SK-N-SH treated with all-trans-retinoic acid at 6 μM for 48 hours (cell line): ENCODE measurements around the gene PAQR6.

Source experiments
- ATAC-seq: fragments of 200-7000 bp; cut with Tn5 transposase; 3 replicates; pipeline ENCODE4 v1.9.1; 2020; ENCODE audit warnings: mild to moderate bottlenecking, moderate library complexity
- ARNTL ChIP-seq: fragments of 450-650 bp; formaldehyde crosslinking; IDR thresholded peaks from 2 replicates; pipeline ENCODE4 v1.5.0; 2020; ENCODE audit warnings: low read depth, mild to moderate bottlenecking, moderate library complexity, borderline replicate concordance
- BACH2 ChIP-seq: fragments of 250-450 bp; sonication (Bioruptor Pico); IDR thresholded peaks from 2 replicates; pipeline ENCODE4 v1.9.0; 2021; ENCODE audit warnings: mild to moderate bottlenecking, borderline replicate concordance
- CSDC2 ChIP-seq: fragments of 250-450 bp; sonication (Bioruptor Pico); IDR thresholded peaks from 2 replicates; pipeline ENCODE4 v1.5.0; 2020; ENCODE audit warnings: mild to moderate bottlenecking, moderate library complexity
- ESRRG ChIP-seq: fragments of 250-450 bp; sonication (Bioruptor Pico); IDR thresholded peaks from 2 replicates; pipeline ENCODE4 v1.6.1; 2021; ENCODE audit warnings: mild to moderate bottlenecking
- GLIS3 ChIP-seq: fragments of 250-450 bp; sonication (Bioruptor Pico); IDR thresholded peaks from 2 replicates; pipeline ENCODE4 v1.5.0; 2020; ENCODE audit warnings: mild to moderate bottlenecking, moderate library complexity
- OSR1 ChIP-seq: fragments of 250-450 bp; sonication (Bioruptor Pico); IDR thresholded peaks from 2 replicates; pipeline ENCODE4 v1.8.0; 2022; ENCODE audit warnings: moderate library complexity, mild to moderate bottlenecking, inconsistent platforms
- PATZ1 ChIP-seq: fragments of 250-450 bp; sonication (Bioruptor Pico); IDR thresholded peaks from 2 replicates; pipeline ENCODE4 v1.8.0; 2020; ENCODE audit warnings: mild to moderate bottlenecking, moderate library complexity, borderline replicate concordance
- PPARA ChIP-seq: fragments of 250-450 bp; sonication (Bioruptor Pico); IDR thresholded peaks from 2 replicates; pipeline ENCODE4 v1.5.0; 2020; ENCODE audit warnings: mild to moderate bottlenecking, borderline replicate concordance
- SNAI2 ChIP-seq: fragments of 250-450 bp; sonication (Bioruptor Pico); IDR thresholded peaks from 2 replicates; pipeline ENCODE4 v1.5.0; 2020; ENCODE audit warnings: mild to moderate bottlenecking, moderate library complexity
- TCF4 ChIP-seq: fragments of 250-450 bp; sonication (Bioruptor Pico); IDR thresholded peaks from 2 replicates; pipeline ENCODE4 v1.8.0; 2021; ENCODE audit warnings: mild to moderate bottlenecking, moderate library complexity, borderline replicate concordance
- TOX ChIP-seq: fragments of 250-450 bp; sonication (Bioruptor Pico); IDR thresholded peaks from 2 replicates; pipeline ENCODE4 v1.8.0; 2021; ENCODE audit warnings: mild to moderate bottlenecking, moderate library complexity, borderline replicate concordance
- TSHZ2 ChIP-seq: fragments of 250-450 bp; sonication (Bioruptor Pico); IDR thresholded peaks from 2 replicates; pipeline ENCODE4 v1.5.0; 2020; ENCODE audit warnings: mild to moderate bottlenecking, moderate library complexity
- ZFP3 ChIP-seq: fragments of 250-450 bp; sonication (Bioruptor Pico); IDR thresholded peaks from 2 replicates; pipeline ENCODE4 v1.5.0; 2020; ENCODE audit warnings: mild to moderate bottlenecking, moderate library complexity
- ZNF565 ChIP-seq: fragments of 450-650 bp; formaldehyde crosslinking; conservative IDR thresholded peaks from 2 replicates; pipeline ENCODE4 v1.5.0; 2020; ENCODE audit warnings: low read depth, mild to moderate bottlenecking, moderate library complexity
- TF ChIP-seq, protein P1 (sequence below): fragments of 250-450 bp; sonication (Bioruptor Pico); IDR thresholded peaks from 2 replicates; pipeline ENCODE4 v1.8.0; 2021; ENCODE audit warnings: low read depth, mild to moderate bottlenecking, moderate library complexity, borderline replicate concordance

Gene PAQR6

DNA sequence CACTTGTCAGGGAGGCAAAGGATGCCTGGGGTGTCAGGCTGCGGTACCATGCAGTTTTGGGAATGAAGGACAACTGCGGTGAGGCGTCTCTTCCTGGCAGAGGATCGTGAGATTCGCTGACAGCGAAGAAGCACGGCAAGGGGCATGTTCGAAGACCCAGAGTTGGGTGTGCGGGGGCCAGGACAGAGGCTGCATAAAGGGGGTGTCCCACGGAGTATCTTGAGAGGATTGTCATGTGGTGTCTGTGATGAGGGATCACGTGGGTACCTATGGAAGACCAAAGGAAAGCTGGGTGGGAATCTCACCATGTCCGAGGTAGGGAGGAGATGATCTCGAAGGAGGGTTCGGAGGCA is 53.6 kb downstream of the PAQR6 start (continued):
- TF ChIP-seq ARNTL (CRISPR knock-in tag), result no peak
- no peak for TF ChIP-seq BACH2 (CRISPR knock-in tag)
- TF ChIP-seq CSDC2 (CRISPR knock-in tag), result no peak
- no peak for TF ChIP-seq GLIS3
- TF ChIP-seq TCF4, result no peak
- TF ChIP-seq PPARA (CRISPR knock-in tag), result no peak
- no peak for TF ChIP-seq ZNF565 (CRISPR knock-in tag)
- TF ChIP-seq PATZ1 (CRISPR knock-in tag), result no peak

DNA sequence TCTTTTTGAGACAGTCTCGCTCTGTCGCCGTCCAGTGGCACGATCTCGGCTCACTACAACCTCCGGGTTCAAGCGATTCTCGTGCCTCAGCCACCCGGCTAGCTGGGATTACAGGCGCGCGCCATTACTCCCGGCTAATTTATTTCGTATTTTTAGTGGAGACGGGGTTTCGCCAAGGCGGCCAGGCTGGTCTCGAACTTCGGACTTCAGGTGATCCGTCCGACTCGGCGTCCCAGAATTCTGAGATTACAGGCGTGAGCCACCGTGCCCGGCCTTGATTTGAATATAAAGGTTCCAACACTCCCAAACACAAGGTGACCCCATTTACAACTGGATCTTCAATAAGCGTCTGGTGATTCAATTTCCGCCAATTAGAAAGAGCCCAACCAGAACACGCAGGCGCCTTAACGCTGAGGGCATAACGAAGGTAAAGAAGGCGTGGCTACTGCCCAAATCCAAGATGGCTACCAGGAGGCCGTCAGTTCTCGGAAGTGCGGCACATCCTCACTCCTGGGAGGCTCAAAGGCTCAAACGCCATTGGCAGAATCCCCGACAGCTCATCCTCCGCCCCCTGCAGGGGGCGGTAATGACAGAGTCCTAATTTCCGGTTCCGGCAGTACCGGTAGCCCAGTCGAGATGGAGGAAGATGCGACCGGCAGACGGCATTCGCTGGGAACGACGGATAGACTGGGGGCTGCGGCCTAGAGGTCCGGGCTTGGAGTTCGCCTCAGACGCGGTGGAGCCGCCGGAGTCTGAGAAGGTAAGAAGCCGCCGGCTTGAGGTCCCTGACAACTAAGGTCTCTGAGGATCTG is 54.2 kb downstream of the PAQR6 start, which contains the start of gene SLC25A44:
Gene SLC25A44 (plus strand): TSS at position 617 of the 812 bp plus-strand sequence. CDS start 5,744 bp downstream, outside the sequence.
- TF ChIP-seq, protein P1, sequence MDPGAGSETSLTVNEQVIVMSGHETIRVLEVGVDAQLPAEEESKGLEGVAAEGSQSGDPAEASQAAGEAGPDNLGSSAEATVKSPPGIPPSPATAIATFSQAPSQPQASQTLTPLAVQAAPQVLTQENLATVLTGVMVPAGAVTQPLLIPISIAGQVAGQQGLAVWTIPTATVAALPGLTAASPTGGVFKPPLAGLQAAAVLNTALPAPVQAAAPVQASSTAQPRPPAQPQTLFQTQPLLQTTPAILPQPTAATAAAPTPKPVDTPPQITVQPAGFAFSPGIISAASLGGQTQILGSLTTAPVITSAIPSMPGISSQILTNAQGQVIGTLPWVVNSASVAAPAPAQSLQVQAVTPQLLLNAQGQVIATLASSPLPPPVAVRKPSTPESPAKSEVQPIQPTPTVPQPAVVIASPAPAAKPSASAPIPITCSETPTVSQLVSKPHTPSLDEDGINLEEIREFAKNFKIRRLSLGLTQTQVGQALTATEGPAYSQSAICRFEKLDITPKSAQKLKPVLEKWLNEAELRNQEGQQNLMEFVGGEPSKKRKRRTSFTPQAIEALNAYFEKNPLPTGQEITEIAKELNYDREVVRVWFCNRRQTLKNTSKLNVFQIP (CRISPR knock-in tag), result no peak
- TF ChIP-seq ZFP3 (CRISPR knock-in tag) (no peak), TSHZ2 (CRISPR knock-in tag) (no peak), OSR1 (CRISPR knock-in tag) (no peak), ESRRG (no peak), TOX (CRISPR knock-in tag) (no peak), SNAI2 (CRISPR knock-in tag) (no peak), ARNTL (CRISPR knock-in tag) (no peak)
- ATAC-seq, result peak; percentile 99
